Choroid plexus epithelial cell (primary cell): ENCODE data around the gene NPTN.
A peak's percentile ranks its signal among the peaks of the same experiment; 100 is the strongest.

Experiments
- DNase-seq: peaks from one replicate; pipeline ENCODE4 v3.0.0-alpha.2; 2010; ENCODE audit warnings: low read depth
- H3K4me3 ChIP-seq: 2 replicates; pipeline ENCODE4 v1.5.1; 2011; ENCODE audit warnings: low read depth, mild to moderate bottlenecking, control low read depth, low read length, moderate library complexity
- TF ChIP-seq, protein P1 (sequence below): conservative IDR thresholded peaks from 2 replicates; pipeline ENCODE4 v1.5.1; 2011; ENCODE audit warnings: low read depth, mild to moderate bottlenecking, control low read depth, inconsistent platforms, low read length, moderate library complexity

Gene NPTN

DNA sequence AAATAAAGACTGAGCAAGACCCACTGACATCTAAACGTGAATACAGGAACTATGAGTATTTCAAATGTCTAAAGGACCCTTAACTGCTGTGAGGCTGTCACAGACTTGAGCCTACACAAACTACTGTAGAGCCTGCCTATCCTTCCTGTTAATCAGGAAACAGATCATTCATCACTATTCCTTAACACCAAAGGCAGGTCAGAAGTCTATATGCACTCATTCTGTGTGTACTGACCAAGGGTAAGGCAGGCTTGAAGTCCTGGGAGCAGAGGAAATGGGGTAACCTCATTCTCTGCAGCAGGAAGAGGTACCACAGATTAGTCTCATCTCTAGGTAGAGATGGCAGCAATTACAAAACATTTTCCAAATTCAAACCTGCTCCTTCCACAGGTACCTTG is 30.7 kb downstream of the NPTN start:
- no peak overlapping the region for H3K4me3 ChIP-seq
- TF ChIP-seq, protein P1, sequence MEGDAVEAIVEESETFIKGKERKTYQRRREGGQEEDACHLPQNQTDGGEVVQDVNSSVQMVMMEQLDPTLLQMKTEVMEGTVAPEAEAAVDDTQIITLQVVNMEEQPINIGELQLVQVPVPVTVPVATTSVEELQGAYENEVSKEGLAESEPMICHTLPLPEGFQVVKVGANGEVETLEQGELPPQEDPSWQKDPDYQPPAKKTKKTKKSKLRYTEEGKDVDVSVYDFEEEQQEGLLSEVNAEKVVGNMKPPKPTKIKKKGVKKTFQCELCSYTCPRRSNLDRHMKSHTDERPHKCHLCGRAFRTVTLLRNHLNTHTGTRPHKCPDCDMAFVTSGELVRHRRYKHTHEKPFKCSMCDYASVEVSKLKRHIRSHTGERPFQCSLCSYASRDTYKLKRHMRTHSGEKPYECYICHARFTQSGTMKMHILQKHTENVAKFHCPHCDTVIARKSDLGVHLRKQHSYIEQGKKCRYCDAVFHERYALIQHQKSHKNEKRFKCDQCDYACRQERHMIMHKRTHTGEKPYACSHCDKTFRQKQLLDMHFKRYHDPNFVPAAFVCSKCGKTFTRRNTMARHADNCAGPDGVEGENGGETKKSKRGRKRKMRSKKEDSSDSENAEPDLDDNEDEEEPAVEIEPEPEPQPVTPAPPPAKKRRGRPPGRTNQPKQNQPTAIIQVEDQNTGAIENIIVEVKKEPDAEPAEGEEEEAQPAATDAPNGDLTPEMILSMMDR = no peak
- DNase-seq = no peak

DNA sequence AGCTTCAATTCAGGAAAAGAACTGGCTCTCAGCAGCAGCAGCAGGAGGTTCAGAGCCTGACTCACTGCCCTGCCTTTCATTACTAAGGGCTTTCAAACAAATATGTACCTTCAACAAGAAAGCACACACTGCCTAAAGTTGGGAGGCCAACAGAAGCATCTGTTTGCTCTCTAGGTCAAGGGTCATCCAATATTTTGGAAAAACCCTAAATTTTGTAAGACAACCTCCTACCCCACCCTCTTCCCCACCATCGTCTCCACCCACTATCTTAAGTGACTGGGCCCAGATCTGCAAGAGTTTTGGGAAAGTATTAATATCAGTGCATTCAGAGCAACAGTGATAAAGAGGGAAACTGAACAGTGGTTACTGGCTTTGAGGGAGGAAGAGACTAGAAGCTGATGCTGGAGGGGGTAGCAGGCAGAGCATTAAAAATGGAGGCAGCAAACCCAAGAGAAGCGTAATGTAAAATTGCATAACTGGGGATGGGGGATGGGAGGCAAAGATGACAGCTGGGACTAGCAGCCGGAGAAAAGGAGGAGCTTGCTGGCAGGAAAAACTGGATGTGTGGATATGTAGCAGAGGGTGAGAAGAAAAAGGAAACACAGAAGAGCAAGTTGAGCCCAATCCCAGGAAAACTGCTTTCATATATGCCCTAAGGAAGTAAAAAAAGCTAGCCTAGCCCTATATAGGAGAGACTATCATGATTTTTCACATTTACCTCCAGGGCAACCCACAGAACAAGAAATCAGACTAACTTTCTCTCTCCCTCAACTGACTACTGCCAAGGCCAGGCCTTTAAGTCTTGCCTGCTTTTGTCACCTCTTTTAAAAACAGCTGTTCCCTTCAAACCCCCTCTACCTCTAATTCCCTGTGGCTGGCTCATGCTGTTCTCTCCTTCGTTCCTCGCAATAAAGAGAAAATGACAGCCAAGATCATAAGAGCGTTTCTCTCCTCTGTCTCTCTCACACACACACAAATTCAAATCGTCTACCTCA is 31.4 kb downstream of the NPTN start:
- H3K4me3 ChIP-seq = no peak overlapping the region
- DNase-seq = peak; percentile 66
- TF ChIP-seq, protein P1 = no peak

DNA sequence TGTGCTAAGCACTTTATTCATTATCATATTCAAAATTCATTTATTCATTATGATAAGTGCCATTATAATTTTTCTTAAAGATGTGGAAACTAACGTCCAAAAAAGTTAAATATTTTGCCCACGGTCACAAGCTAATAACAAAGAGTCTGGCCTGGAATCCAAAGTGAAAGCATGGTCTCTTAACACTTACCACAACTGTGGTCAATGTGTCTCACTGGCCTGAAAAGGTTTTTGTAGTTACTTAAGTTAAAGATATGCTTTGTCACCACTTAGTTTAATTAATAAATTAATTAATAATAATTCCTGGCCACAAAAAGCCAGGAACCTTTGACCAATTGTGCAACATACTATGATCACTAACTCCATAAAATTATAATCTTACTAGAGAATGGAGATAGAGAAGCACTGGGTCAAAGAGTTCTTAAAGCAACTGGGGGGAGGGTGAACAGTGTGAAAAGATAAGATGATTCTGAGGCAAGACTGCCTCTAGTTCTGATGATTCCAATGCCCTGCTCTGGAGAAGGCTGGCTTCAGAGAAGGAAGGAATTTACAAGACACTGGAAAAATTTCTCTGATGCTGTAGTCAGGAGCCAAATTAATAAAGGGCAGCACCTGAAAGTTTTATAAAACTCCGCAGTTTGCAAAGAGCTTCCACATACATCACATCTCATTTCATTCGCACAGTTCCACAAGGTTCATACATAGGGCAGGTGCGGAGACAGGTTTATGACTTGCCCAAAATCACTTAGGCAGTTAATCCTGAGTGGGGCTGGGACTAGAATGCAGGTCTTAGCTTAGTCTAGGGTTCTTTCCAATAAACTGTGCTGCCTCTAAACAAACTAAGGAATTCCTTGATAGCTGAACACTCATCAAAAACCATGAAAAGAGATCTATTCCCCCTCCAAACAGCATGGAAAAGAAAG is 32.5 kb downstream of the NPTN start:
- TF ChIP-seq, protein P1 = no peak
- no peak overlapping the region for H3K4me3 ChIP-seq
- no peak for DNase-seq

DNA sequence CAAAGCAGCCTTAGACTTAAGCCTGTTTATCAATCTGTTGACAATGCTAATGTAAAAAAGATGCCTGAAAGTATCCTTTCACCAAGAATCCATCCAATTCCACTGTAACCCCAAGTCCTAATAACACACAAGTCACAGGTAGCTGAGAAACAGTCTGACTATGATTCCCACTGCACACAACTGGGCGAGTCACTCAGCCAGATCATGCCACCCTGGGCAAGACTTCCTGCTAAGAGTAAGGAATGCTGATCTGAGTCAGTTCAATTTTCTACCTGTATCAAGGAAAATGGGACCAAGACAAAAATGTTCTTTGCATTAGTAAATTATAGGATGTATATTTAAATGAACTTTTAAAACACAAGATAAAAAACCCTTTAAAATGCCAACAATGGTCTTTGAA is 33.3 kb downstream of the NPTN start:
- TF ChIP-seq, protein P1 = no peak
- DNase-seq = no peak
- no peak overlapping the region for H3K4me3 ChIP-seq

DNA sequence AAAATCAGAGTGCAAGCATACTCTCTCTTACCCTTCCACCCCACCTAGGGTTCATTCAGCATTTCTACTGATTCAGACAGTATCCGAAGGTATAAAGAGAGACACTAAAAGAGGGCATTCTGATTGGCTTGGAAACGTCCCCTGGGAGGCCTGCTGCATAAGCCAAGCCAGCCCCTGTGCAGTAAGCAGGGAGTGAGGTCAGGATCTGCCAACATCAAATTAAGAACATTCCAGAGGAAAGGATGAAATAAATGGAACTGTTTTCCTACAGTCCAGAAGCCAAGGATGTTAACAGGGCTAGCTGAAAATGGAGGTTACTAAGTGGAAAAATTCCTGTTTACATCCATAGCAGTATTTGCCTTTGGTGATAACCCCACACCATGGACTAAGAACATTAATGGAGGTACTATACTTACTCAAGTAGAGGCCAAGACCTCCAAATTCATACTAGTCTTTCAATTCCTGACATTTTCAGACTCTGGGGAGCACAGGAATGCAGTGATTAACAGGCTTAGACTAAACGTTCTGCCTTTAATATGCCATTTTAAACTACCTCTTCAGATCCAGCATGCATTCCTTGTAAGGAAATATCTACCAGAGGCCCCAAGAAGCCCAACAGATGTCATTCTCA is 34.5 kb downstream of the NPTN start:
- peak; percentile 33 for DNase-seq
- H3K4me3 ChIP-seq = no peak overlapping the region
- TF ChIP-seq, protein P1 = no peak

DNA sequence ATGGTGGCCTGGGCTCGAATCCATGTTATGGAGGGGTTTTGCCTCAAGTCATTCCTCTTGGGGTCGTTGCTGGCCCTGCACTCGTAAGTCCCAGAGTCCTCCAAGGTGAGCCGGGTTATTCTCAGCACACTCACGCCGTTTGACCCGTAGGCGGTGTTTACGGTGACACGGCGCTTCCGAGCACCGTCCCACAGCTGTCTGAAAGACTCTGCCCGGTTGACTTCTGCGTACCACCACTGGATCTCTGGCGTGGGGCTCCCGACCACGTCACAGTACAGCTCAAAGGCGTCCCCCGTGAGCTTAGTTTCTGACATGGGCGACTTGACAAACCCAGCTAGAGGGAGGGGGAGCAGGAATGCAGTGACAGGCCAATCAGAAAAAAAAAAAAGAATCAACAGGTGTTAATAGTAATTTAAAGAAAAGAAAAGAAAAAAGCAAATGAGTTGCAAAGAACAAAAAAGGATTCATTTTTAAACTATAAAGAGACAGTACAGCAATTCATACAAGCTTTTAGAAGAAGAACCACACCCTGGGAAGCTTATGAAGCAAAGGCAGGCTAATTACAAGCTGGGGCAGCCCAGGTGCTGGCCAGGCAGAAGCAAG is 36.1 kb downstream of the NPTN start:
- TF ChIP-seq, protein P1 = no peak
- DNase-seq = no peak
- no peak overlapping the region for H3K4me3 ChIP-seq
